GM19099 (cell line): ENCODE measurements around the gene CD6.

Source experiments
- POLR2A ChIP-seq: IDR thresholded peaks from 3 replicates; pipeline ENCODE4 v1.6.1; 2011; ENCODE audit warnings: low read depth; ENCODE audit not compliant: insufficient read length; ENCODE audit errors: extremely low read depth

CD6 gene

DNA sequence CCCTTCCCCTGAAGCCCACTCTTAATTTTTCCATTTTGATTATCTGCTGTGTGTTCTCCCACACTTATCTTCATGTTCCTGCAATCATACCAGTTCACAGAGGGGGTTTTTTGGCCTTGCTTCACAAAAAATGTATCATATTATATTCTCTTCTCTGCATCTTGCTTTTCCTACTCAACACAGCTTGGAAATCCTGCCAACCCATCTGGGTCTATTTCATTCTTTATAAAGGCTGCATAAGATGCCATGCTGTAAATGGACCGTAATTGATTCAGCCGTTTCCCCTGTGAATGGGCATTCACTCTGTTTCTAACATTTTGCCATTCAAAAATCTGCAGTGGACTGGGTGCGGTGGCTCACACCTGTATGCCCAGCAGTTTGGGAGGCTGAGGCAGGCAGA lies 30.5 kb downstream of the CD6 start:
- TF ChIP-seq POLR2A, result no peak

GRCh38 chr11:61002598-61002997 lies 31.1 kb downstream of the CD6 start:
- TF ChIP-seq POLR2A, result no peak

DNA sequence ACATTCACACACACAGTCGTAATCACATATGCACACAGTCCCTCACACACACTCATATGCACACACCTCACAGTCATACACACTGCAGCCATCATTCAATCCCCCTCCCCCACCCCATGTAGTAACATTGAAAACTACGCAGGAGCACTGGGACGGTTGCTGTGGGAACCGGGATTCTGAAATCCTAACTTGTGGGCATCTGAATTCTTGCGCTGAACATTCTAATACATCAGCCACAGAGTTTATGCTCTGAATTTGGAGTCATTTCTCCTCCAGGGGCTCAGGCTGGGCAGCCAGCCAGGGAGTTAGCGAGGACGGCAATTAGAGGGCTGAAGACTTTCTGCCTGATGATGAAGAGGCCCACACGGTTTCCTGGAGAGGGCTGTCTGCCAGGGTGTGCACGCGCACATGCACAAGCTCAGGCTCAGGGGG lies 32.7 kb downstream of the CD6 start:
- TF ChIP-seq POLR2A, result no peak

DNA sequence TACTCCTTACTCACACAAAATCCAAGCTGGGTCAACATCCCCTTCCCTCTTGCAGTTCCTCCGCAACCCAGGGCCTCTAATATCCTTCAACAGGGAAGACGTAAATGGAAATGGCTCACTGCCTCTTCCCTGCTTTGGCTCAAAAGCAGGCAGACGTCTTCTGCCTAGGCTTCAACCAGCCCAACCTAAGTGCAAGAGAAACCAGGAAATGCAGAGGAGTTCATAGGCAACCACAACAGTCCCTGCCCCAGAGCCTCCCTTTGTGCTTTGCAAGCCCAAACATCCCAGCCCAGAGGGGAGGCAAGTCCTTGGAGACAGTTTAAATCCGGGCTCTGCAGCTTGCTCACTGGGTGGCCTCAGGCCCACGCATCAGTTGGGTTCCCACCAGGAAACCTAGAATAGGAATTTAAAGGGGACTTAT lies 33.3 kb downstream of the CD6 start:
- no peak for TF ChIP-seq POLR2A

DNA sequence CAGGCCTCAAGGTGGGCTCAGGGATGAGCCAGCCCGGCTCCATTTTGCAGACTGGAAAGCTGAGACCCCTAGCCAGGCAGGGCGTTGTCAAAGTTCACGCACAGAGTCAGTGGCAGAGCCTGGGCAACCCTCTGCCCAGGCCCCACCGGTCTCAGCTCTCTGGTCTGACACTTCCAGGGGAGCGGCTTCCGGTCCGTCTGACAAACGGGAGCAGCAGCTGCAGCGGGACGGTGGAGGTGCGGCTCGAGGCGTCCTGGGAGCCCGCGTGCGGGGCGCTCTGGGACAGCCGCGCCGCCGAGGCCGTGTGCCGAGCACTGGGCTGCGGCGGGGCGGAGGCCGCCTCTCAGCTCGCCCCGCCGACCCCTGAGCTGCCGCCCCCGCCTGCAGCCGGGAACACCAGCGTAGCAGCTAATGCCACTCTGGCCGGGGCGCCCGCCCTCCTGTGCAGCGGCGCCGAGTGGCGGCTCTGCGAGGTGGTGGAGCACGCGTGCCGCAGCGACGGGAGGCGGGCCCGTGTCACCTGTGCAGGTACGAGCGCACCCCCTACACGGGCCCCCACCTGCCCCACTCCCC lies 36.0 kb downstream of the CD6 start:
- TF ChIP-seq POLR2A, result no peak

DNA sequence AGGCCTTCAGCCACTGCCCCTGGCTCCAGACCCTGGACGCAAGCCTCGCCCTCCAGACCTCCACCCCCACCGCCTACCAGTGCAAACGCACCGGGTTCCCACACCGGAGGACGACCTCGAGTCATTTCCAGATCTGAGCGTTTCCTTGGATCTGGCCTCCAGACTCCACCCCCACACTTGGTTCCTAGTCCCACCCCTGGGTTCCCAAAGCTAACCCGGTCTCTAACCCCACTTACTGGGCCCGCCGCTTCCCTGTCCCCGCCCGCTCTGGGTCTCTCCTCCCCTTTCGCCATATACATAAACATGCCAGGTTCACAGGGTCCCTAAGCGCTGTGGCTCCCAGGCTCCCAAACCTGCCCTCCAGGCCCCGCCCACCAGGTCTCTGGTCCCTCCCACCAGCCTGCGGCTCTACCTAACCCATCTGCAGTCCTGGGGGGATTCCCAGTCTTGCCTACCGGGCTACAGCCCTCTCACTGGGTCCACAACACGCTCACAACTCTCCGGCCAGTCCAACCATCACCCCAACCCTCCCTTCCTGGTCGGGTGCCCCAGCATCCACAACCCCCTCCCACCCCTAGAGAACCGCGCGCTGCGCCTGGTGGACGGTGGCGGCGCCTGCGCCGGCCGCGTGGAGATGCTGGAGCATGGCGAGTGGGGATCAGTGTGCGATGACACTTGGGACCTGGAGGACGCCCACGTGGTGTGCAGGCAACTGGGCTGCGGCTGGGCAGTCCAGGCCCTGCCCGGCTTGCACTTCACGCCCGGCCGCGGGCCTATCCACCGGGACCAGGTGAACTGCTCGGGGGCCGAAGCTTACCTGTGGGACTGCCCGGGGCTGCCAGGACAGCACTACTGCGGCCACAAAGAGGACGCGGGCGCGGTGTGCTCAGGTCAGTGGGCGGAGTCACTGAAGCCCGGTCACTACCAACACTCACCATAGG lies 36.7 kb downstream of the CD6 start:
- TF ChIP-seq POLR2A, result no peak

- no peak for TF ChIP-seq POLR2A
Observed at GRCh38 chr11:61008971-61009370, 37.5 kb downstream of the CD6 start.

GRCh38 chr11:61009392-61010275 lies 38.2 kb downstream of the CD6 start:
- no peak for TF ChIP-seq POLR2A

DNA sequence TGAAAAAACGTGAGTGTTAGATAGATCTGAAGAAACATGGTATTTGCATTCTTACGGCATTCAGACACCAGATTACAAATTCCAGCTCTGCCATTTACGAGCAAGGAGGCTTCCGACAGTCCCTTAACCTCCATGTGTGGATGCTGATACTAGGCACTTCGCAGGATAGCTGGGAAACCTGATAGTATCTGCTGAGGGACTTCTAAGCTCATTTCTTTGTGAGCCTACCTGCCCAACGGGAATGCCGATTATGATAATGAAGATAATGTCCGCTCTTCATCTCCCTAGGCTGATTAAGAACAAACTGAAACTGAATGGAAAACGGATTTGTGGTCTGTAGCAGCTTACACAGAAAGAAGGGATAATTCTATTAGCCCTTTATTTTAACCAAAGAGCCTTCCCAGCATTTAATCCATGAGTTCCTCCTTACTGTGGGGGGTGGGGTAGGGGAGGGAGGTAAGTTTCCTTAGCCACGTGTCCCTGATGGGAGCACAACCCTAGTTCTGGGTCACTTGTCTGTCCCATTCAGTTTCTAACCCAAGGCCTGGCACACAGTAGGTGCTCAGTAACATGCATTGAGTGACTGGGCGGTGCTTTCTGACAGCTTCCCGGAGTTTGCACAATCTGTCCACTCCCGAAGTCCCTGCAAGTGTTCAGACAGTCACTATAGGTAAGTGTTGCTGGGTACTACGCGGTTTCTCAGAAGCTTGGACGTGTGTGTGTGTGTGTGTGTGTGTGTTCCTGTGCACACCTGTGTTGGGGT lies 39.2 kb downstream of the CD6 start:
- no peak for TF ChIP-seq POLR2A

GRCh38 chr11:61011229-61011870 lies 39.9 kb downstream of the CD6 start:
- no peak for TF ChIP-seq POLR2A

DNA sequence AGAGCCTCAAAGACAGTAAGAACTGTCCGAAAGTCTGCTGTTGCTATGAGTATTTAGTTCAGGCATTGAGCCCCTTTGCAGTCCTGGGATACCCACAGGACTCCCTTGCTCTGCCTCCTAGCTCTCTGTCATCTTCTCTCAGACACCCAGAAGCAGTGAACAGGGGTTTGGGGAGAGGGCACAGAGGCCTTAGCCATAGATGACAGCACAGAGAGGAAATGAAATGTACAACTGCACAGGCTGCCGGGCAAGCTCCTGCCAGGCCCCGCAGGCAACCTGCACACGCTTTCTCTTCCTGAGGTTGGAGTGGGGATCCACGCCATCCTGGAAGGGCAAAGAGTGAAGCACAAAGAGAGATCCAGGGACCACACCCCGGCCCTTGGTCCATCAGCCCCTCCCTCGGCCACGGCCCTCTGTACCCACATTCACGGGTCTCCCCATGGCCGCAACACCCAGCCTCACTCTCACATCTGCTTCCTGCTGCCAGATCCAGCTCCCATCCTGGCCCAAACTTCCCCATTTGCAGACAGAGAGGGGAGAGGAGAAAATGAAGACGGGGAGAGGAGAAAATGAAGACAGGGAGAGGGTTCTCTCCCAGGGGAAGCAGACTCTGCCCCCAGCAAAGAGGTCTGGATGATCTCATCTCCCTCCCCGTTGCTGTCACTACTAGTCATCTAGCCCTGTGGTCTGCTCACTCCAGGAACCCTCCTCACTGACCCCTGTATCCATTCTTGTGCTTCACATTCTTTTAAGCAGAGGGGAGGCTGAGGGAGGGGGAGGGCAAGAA lies 40.7 kb downstream of the CD6 start:
- no peak for TF ChIP-seq POLR2A

DNA sequence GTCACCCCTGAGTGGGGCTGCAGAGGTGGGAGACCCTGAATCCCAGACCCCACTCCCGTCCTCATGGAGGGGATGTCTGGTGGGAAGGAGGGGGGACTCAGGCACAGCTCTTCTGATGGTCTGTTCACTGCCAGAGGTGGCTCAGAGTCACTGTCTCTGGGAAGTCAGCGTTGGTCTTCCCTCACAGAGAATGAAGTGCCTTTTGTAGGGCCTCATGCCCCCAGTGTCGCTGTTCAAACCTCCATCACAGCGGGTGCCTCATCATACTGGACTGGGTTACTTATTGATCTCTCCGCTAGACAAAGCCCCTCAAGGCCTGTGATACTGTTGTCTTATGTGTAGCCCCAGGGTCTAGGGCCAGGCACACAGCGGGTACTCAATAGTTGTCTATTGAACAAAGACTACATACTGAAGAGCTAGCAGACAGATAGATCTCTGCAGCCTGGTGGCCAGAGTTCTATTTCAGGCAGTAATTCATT lies 41.3 kb downstream of the CD6 start:
- TF ChIP-seq POLR2A, result no peak

DNA sequence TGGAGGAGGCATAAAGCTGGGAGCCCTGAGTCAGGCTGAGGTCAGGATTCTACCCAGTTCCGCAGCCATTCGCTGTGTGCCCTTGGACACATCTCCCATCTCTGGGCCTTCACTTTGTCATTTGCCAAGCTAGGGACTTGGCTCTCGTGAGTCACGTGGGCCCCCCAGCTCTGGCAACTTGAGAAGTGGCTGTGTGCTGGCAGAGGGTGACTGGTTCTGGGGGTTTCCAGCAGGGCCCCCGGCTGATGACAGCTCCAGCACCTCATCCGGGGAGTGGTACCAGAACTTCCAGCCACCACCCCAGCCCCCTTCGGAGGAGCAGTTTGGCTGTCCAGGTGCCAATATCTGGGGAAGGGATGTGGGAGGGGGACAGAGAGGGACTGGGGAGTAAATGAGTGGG lies 46.6 kb downstream of the CD6 start:
- no peak for TF ChIP-seq POLR2A

- no peak for TF ChIP-seq POLR2A
Observed at GRCh38 chr11:61019037-61019831, 47.8 kb downstream of the CD6 start.
